Measurements from ENCODE around the gene DSCAM.

GRCh38 chr21:40200126-40200525 lies 646.8 kb downstream of the DSCAM start:
- TF ChIP-seq JUNB (IDR thresholded peaks at IDR 0.05; ENCODE audit: unreplicated experiment): no peak
- TF ChIP-seq CTCF (conservative IDR thresholded peaks at IDR 0.05; ENCODE audit: low read depth in 2 of 2): no peak
- no peak for TF ChIP-seq CREB1 (CRISPR knock-in tag; IDR thresholded peaks at IDR 0.05; ENCODE audit: low read depth)
- no peak for TF ChIP-seq POLR2AphosphoS5 (IDR thresholded peaks at IDR 0.05; ENCODE audit: low read depth)
- TF ChIP-seq NANOG (IDR thresholded peaks at IDR 0.05; ENCODE audit: borderline replicate concordance): no peak
- no peak for TF ChIP-seq EZH2phosphoT487 (IDR thresholded peaks at IDR 0.05; ENCODE audit: unreplicated experiment)
- TF ChIP-seq EZH2 (IDR thresholded peaks at IDR 0.05; ENCODE audit: low read depth, unreplicated experiment): no peak
- TF ChIP-seq, protein P1, sequence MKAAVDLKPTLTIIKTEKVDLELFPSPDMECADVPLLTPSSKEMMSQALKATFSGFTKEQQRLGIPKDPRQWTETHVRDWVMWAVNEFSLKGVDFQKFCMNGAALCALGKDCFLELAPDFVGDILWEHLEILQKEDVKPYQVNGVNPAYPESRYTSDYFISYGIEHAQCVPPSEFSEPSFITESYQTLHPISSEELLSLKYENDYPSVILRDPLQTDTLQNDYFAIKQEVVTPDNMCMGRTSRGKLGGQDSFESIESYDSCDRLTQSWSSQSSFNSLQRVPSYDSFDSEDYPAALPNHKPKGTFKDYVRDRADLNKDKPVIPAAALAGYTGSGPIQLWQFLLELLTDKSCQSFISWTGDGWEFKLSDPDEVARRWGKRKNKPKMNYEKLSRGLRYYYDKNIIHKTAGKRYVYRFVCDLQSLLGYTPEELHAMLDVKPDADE (IDR thresholded peaks at IDR 0.05): no peak
- TF ChIP-seq, protein P2, sequence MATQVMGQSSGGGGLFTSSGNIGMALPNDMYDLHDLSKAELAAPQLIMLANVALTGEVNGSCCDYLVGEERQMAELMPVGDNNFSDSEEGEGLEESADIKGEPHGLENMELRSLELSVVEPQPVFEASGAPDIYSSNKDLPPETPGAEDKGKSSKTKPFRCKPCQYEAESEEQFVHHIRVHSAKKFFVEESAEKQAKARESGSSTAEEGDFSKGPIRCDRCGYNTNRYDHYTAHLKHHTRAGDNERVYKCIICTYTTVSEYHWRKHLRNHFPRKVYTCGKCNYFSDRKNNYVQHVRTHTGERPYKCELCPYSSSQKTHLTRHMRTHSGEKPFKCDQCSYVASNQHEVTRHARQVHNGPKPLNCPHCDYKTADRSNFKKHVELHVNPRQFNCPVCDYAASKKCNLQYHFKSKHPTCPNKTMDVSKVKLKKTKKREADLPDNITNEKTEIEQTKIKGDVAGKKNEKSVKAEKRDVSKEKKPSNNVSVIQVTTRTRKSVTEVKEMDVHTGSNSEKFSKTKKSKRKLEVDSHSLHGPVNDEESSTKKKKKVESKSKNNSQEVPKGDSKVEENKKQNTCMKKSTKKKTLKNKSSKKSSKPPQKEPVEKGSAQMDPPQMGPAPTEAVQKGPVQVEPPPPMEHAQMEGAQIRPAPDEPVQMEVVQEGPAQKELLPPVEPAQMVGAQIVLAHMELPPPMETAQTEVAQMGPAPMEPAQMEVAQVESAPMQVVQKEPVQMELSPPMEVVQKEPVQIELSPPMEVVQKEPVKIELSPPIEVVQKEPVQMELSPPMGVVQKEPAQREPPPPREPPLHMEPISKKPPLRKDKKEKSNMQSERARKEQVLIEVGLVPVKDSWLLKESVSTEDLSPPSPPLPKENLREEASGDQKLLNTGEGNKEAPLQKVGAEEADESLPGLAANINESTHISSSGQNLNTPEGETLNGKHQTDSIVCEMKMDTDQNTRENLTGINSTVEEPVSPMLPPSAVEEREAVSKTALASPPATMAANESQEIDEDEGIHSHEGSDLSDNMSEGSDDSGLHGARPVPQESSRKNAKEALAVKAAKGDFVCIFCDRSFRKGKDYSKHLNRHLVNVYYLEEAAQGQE (IDR thresholded peaks at IDR 0.05; ENCODE audit: unreplicated experiment): no peak
- no peak for TF ChIP-seq ZNF462 (CRISPR knock-in tag; IDR thresholded peaks at IDR 0.05)
- TF ChIP-seq ZNF331 (CRISPR knock-in tag; IDR thresholded peaks at IDR 0.05; ENCODE audit: low read depth): no peak

All from GM23338 (cell line).